Mesendoderm (in vitro differentiated cells): Measurements from ENCODE around the gene EP400.
"Not testable (repeated sequence)": the region's sequence is repeated elsewhere in the genome, so short reads cannot be mapped to it uniquely, and the experiment has no call there.

Experiments
- DNase-seq: peaks from one replicate; pipeline ENCODE4 v3.0.0; 2013
- H2AK5ac ChIP-seq: 2 replicates; pipeline ENCODE4 v1.6.1; 2013; ENCODE audit warnings: low read length, inconsistent platforms
- H2BK120ac ChIP-seq: 2 replicates; pipeline ENCODE4 v1.6.1; 2013; ENCODE audit warnings: low read depth, mild to moderate bottlenecking, low read length, moderate library complexity, mixed read lengths
- H2BK15ac ChIP-seq: replicated peaks from 2 replicates; pipeline ENCODE4 v1.6.1; 2013; ENCODE audit warnings: low read depth, mild to moderate bottlenecking, moderate library complexity
- H2BK5ac ChIP-seq: 2 replicates; pipeline ENCODE4 v1.6.1; 2013; ENCODE audit warnings: low read length, inconsistent platforms
- H3K18ac ChIP-seq: 2 replicates; pipeline ENCODE4 v1.6.1; 2013; ENCODE audit warnings: mild to moderate bottlenecking, low read length, mixed read lengths
- H3K23ac ChIP-seq: one replicate; pipeline ENCODE4 v1.6.1; 2013; ENCODE audit warnings: low read length
- H3K27ac ChIP-seq: 2 replicates; pipeline ENCODE4 v1.5.1; 2013; ENCODE audit warnings: low read depth, mild to moderate bottlenecking, inconsistent platforms, low read length, moderate library complexity
- H3K27me3 ChIP-seq: 2 replicates; pipeline ENCODE4 v1.6.1; 2013; ENCODE audit warnings: low read length, control low read depth, mild to moderate bottlenecking, inconsistent platforms; ENCODE audit not compliant: insufficient read depth, poor library complexity
- H3K36me3 ChIP-seq: 2 replicates; pipeline ENCODE4 v1.6.1; 2013; ENCODE audit warnings: low read length, inconsistent platforms; ENCODE audit not compliant: control insufficient read depth, insufficient read depth
- H3K4ac ChIP-seq: one replicate; pipeline ENCODE4 v1.6.1; 2013; ENCODE audit warnings: low read depth, mild to moderate bottlenecking, low read length, moderate library complexity
- H3K4me1 ChIP-seq: 2 replicates; pipeline ENCODE4 v1.6.1; 2013; ENCODE audit warnings: low read depth, low read length, inconsistent platforms; ENCODE audit not compliant: control insufficient read depth
- H3K4me2 ChIP-seq: 2 replicates; pipeline ENCODE4 v1.6.1; 2013; ENCODE audit warnings: low read length
- H3K4me3 ChIP-seq: 2 replicates; pipeline ENCODE4 v1.5.1; 2013; ENCODE audit warnings: mild to moderate bottlenecking, low read length
- H3K56ac ChIP-seq: one replicate; pipeline ENCODE4 v1.6.1; 2013; ENCODE audit warnings: low read length
- H3K79me1 ChIP-seq: 2 replicates; pipeline ENCODE4 v1.6.1; 2013; ENCODE audit warnings: low read length, inconsistent platforms
- H3K79me2 ChIP-seq: 2 replicates; pipeline ENCODE4 v1.6.1; 2013; ENCODE audit warnings: mild to moderate bottlenecking, low read length; ENCODE audit not compliant: control insufficient read depth, insufficient read depth
- H3K9ac ChIP-seq: 2 replicates; pipeline ENCODE4 v1.6.1; 2013; ENCODE audit warnings: low read length, inconsistent platforms
- H4K5ac ChIP-seq: one replicate; pipeline ENCODE4 v1.6.1; 2013; ENCODE audit warnings: low read length
- H4K8ac ChIP-seq: one replicate; pipeline ENCODE4 v1.6.1; 2013; ENCODE audit warnings: low read depth, mild to moderate bottlenecking, control low read depth, low read length, moderate library complexity
- WGBS: extraction: QIAGEN DNeasy Blood & Tissue Kit; methylation state at CpG from one replicate; pipeline ENCODE4 v1.1.7; 2013; ENCODE audit warnings: low lambda C conversion rate, missing lambda C conversion rate; ENCODE audit not compliant: insufficient coverage; ENCODE audit errors: extremely low coverage; 5-methylcytosine and 5-hydroxymethylcytosine counted together

Gene EP400

GRCh38 chr12:131959641-131960589 lies 10.2 kb downstream of the EP400 start:
- Histone ChIP-seq H2BK5ac (no peak overlapping the region), H3K79me1 (peaks cover 21% of the 10 kb centered on the region), H3K36me3 (peaks cover 3% of the 10 kb centered on the region), H4K8ac (no peak overlapping the region), H3K27ac (no peak overlapping the region), H4K5ac (no peak overlapping the region), H2BK120ac (no peak overlapping the region), H3K18ac (no peak overlapping the region), H3K4me2 (no peak overlapping the region), H2BK15ac (no peak overlapping the region), H3K4me1 (no peaks in the 10 kb centered on the region), H3K4ac (no peak overlapping the region), H3K23ac (no peak overlapping the region), H3K4me3 (no peak overlapping the region), H3K27me3 (no peaks in the 10 kb centered on the region), H3K79me2 (peaks cover 39% of the 10 kb centered on the region), H3K9ac (no peak overlapping the region), H3K56ac (no peak overlapping the region), H2AK5ac (no peak overlapping the region)
- no CpG with 5 or more reads among the region's 16 CpGs for WGBS
- DNase-seq, result no peak

GRCh38 chr12:131960590-131961325 lies 11.0 kb downstream of the EP400 start:
- not testable (repeated sequence) for H3K27me3 ChIP-seq, H3K4ac ChIP-seq, DNase-seq, H3K27ac ChIP-seq, H3K4me2 ChIP-seq, H2BK5ac ChIP-seq, H3K9ac ChIP-seq, H4K5ac ChIP-seq, H3K18ac ChIP-seq, H3K23ac ChIP-seq, H3K36me3 ChIP-seq, H3K4me3 ChIP-seq, H3K4me1 ChIP-seq, H2AK5ac ChIP-seq, H4K8ac ChIP-seq, H2BK15ac ChIP-seq, H3K56ac ChIP-seq, H2BK120ac ChIP-seq
- H3K79me1 ChIP-seq, result peaks cover 21% of the 10 kb centered on the region
- no CpG with 5 or more reads among the region's 30 CpGs for WGBS
- H3K79me2 ChIP-seq, result peaks cover 37% of the 10 kb centered on the region

- DNase-seq, H3K18ac ChIP-seq, H2BK120ac ChIP-seq, H3K27me3 ChIP-seq, H3K23ac ChIP-seq, H2BK5ac ChIP-seq, H2AK5ac ChIP-seq, H3K9ac ChIP-seq, H4K8ac ChIP-seq, H3K56ac ChIP-seq, H3K36me3 ChIP-seq, H3K4me2 ChIP-seq, H2BK15ac ChIP-seq, H3K27ac ChIP-seq, H3K4ac ChIP-seq, H4K5ac ChIP-seq, H3K4me1 ChIP-seq, H3K4me3 ChIP-seq: not testable (repeated sequence)
- Histone ChIP-seq H3K79me2 (peaks cover 37% of the 10 kb centered on the region), H3K79me1 (peaks cover 17% of the 10 kb centered on the region)
- WGBS, result no CpG with 5 or more reads among the region's 20 CpGs
These were observed 11.6 kb downstream of the EP400 start for GRCh38 chr12:131961328-131961727.

GRCh38 chr12:131962069-131962468 lies 12.3 kb downstream of the EP400 start:
- H3K79me1 ChIP-seq, result peaks cover 17% of the 10 kb centered on the region

GRCh38 chr12:131963381-131963780 lies 13.6 kb downstream of the EP400 start:
- whole genome bisulfite sequencing, result 100% methylated on average over 1 of the region's 4 CpGs

More at GRCh38 chr12:131962069-131962468, 12.3 kb downstream of the EP400 start:
- H2BK15ac ChIP-seq, result no peak overlapping the region
- H3K79me2 ChIP-seq, result peaks cover 37% of the 10 kb centered on the region
- H3K4me3 ChIP-seq, result no peak overlapping the region
- no peak overlapping the region for H3K23ac ChIP-seq
- no peak overlapping the region for H2BK120ac ChIP-seq
- no peak overlapping the region for H4K8ac ChIP-seq
- H3K27me3 ChIP-seq, result no peaks in the 10 kb centered on the region
- no peak overlapping the region for H2AK5ac ChIP-seq
- H4K5ac ChIP-seq, result no peak overlapping the region
- H2BK5ac ChIP-seq, result no peak overlapping the region
- no peak overlapping the region for H3K4ac ChIP-seq
- H3K4me2 ChIP-seq, result no peak overlapping the region
- H3K18ac ChIP-seq, result no peak overlapping the region
- no peak overlapping the region for H3K56ac ChIP-seq
- no peak overlapping the region for H3K27ac ChIP-seq
- peaks cover 3% of the 10 kb centered on the region for H3K36me3 ChIP-seq
- no peak for DNase-seq
- no peaks in the 10 kb centered on the region for H3K4me1 ChIP-seq
- no peak overlapping the region for H3K9ac ChIP-seq
- WGBS, result no CpG with 5 or more reads among the region's 8 CpGs

More at GRCh38 chr12:131963381-131963780, 13.6 kb downstream of the EP400 start:
- Histone ChIP-seq H3K4me1 (no peaks in the 10 kb centered on the region), H3K79me2 (peaks cover 34% of the 10 kb centered on the region), H4K5ac (no peak overlapping the region), H3K18ac (no peak overlapping the region), H2BK120ac (no peak overlapping the region), H2BK5ac (no peak overlapping the region), H3K56ac (no peak overlapping the region), H2AK5ac (no peak overlapping the region), H3K4me3 (no peak overlapping the region), H3K79me1 (peaks cover 17% of the 10 kb centered on the region), H3K23ac (no peak overlapping the region), H3K27ac (no peak overlapping the region), H4K8ac (no peak overlapping the region), H3K27me3 (no peaks in the 10 kb centered on the region), H2BK15ac (no peak overlapping the region), H3K9ac (no peak overlapping the region), H3K4ac (no peak overlapping the region), H3K36me3 (peaks cover 3% of the 10 kb centered on the region), H3K4me2 (no peak overlapping the region)
- DNase-seq, result no peak
